Gastroesophageal sphincter (tissue), 3 donors: ENCODE results near the gene RBM43.

ENCODE experiments used
- EP300 ChIP-seq: sonication (generic); formaldehyde crosslinking; IDR thresholded peaks from one replicate; pipeline ENCODE4 v1.6.1; 2017; ENCODE audit warnings: antibody characterized with exemption, mild to moderate bottlenecking
- POLR2AphosphoS5 ChIP-seq: sonication (generic); formaldehyde crosslinking; IDR thresholded peaks from one replicate; pipeline ENCODE4 v1.6.1; 2017; ENCODE audit warnings: antibody characterized with exemption
- TF ChIP-seq, protein P1 (sequence below), 4 experiments: fragments of 200-600 bp in 2 of 4; fragments of 450-650 bp in 2 of 4; sonication (generic) in 1 of 4; IDR thresholded peaks; one replicate each; pipeline ENCODE4 v1.5.1; 2017 to 2019; ENCODE audit warnings: antibody characterized with exemption in 4 of 4, mild to moderate bottlenecking in 2 of 4, moderate library complexity in 2 of 4

DNA sequence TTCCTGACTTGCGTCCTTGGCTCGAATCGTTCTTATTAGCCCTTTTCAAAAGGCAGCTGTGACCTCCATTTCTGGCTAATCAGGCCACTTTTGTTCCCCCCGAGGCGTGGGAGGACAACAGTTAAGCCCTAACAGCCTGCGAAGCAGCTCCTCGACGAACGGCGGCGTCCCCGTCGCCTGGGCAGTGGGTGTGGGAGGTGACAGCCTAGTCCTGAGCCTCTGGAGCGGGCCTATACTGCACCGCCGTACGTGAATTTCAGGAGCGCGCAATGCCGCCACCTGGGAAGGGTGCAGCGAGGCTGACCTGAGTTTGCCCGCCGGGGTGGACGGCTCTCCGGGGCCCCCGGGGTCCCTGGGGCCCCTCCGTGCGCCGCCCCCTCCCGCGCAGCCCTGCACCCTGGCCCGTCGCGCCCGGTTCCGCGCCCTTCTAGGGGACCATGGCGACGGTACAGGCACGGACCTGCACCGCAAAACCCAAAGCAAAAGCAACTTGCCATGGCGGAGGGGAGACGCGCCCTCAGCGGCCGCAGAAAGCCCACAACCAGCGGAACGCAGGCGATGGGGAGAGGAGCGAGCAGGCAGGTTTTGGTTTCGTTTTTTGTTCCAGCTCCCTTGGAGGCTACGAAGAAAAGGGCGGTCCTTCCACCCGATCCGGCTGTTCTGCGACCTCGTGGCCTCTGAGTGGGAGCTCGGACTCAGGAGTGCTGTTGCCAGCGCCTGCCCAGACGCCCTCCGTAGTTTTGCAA is at the start of gene RBM43:
- TF ChIP-seq, protein P1, sequence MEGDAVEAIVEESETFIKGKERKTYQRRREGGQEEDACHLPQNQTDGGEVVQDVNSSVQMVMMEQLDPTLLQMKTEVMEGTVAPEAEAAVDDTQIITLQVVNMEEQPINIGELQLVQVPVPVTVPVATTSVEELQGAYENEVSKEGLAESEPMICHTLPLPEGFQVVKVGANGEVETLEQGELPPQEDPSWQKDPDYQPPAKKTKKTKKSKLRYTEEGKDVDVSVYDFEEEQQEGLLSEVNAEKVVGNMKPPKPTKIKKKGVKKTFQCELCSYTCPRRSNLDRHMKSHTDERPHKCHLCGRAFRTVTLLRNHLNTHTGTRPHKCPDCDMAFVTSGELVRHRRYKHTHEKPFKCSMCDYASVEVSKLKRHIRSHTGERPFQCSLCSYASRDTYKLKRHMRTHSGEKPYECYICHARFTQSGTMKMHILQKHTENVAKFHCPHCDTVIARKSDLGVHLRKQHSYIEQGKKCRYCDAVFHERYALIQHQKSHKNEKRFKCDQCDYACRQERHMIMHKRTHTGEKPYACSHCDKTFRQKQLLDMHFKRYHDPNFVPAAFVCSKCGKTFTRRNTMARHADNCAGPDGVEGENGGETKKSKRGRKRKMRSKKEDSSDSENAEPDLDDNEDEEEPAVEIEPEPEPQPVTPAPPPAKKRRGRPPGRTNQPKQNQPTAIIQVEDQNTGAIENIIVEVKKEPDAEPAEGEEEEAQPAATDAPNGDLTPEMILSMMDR (IDR thresholded peaks at IDR 0.05): peak in 2 of 4 experiments; percentile 21 to 23
- TF ChIP-seq POLR2AphosphoS5 (peak; percentile 80), EP300 (no peak)
